Measurements from ENCODE around the gene RBM20. TPM values are rescaled to one million over a fixed set of nuclear protein-coding genes. Genes with fewer than 3 reads are reported as not detected.

RBM20 gene
- total RNA-seq, 1 donor from 2014 or later = 0.13 TPM

DNA sequence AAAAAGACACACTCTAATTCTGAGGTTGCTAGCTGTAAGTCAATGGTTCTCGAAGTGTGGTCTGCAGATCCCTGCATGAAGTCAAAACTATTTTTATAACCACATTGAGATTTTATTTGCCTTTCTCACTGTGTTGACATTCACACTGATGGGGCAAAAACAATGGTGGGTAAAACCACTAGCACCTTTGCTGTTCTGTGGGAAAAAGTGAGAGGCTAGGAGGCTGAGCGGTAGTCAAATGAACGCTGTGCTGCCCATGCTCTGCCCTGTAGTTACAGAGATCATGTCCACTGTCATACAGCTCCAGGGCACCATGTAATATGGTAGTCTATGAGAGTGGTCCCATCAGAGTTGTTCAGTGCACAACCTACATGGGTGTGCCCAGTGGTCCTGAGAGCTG lies 206.0 kb downstream of the RBM20 start:
- no peak for DNase-seq (ENCODE audit: low read depth, low spot score)

DNA sequence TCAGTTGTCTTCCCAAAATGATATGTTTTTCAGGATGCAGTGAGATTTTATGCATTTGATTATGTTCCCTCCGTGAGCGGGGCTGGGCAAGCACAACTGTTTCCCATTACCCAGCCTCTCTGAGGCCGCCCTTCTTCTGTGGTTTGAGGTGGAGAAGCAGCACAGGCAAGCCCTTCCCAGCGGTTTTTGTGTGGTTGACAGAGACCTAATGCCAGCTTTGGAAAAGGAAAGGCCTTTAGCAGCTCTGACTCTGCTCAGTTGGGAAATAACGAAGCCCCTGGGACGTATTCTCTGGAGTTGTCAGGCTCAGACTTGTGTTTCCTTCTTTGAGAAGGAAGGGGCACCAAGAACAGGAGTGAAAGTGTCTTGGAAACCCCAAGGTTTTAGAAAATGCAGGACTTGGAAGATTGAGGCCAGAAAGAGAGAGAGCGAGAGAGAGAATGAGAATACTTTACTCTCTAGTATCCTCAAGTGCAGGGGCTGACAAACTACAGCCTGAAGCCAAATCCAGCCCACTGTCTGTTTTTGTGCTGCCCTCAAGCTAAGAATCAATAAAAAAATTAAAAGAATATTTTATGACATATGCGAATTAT lies 207.0 kb downstream of the RBM20 start:
- DNase-seq (ENCODE audit: low read depth, low spot score) = no peak

DNA sequence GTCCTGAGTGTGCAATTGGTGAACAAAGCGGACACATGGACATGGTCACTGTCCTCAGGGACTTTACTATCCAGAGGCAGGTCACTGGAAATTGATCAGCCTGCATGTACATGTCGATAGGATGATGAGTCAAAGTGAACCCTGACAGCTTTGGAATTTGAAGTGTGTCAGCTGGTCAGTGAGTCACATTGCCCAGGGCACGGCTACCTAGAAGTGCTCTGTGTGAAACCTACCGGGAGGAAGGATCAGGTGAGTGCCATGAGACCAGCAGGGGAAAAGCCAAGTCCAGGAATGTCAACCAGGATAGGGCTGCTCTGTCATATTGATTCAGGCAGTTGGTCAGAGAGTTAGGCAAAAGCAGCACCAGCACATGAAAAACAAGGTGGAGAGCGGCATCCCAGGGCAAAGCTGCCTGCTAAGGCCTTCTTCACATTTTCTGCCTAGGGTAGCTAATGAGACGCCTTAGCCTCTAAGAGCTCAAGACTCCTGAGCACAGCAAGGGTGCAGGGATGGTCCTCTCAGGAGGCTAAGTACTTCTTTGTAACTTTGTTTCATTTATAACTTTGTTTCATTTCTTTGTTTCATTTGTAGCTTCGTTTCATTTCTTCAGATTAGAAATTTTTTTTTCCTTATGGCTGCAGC lies 208.2 kb downstream of the RBM20 start:
- no peak for DNase-seq (ENCODE audit: low read depth, low spot score)

- no peak for DNase-seq (ENCODE audit: low read depth, low spot score)
Observed at GRCh38 chr10:110852947-110853346, 208.8 kb downstream of the RBM20 start.

- no peak for DNase-seq (ENCODE audit: low read depth, low spot score)
Observed at GRCh38 chr10:110853921-110854605, 209.9 kb downstream of the RBM20 start.

DNA sequence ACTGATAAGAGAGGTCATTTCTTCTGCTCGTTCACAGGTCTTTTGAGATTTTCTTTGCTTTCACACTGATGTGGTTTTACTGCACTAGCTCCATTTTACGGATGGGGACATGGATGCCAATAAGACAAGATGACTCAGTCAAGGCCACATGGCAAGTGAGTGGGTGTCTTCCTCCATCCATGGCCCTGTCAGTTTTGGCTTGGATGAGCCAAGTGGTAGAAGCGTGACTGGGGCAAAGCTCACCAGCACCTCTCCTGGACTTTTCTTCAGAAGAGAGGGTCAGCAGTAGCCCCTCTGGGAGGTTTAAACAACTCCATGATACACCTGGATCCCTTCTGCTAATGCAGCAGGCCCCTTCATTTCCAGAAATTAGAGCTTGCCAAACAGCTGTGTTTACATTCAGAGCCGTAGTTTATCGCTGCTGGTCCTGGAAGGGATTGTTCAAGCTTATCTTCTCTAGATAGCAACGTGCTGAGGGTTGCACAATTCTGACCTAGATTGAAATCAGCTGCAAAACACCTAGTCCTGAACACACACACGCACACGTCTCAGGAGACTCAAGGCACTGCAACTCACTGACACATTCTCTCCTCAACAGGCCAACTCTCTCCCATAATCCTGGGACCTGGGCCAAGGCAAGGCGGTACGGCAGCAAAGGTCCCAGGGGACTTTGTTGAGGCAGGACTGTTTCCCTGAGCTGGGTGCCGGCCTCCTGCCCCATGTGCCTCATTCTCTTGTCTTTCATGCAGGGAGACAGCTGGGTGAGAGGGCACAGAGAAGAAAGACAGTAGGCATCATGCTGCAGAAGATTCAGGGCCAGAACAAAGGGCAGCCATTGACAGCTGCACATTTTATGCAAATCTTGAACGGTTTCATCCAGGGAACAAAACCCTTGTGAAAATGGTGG lies 213.4 kb downstream of the RBM20 start:
- no peak for DNase-seq (ENCODE audit: low read depth, low spot score)

- DNase-seq (ENCODE audit: low read depth, low spot score) = no peak
Observed at GRCh38 chr10:110858297-110858934, 214.3 kb downstream of the RBM20 start.

GRCh38 chr10:110859206-110859972 lies 215.3 kb downstream of the RBM20 start:
- no peak for DNase-seq (ENCODE audit: low read depth, low spot score)

DNA sequence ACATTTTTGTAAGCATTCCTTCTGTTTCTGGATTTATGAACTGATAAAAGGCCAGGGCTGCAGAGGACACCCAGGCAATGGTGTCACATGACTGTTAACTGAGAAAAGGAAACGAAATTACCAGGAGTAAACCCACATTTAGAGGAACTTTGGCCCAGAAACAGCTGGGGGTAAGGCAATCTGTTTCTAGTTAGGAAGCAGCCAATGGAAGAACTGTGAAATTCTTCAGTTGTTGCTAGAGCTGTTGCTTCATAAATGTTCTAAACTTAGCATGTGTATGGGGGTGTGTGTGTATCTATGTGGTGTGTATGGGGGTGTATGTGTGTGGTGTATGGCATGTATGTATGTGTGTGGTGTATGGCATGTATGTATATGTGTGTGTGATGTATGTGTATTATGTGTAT lies 215.8 kb downstream of the RBM20 start:
- no peak for DNase-seq (ENCODE audit: low read depth, low spot score)

DNA sequence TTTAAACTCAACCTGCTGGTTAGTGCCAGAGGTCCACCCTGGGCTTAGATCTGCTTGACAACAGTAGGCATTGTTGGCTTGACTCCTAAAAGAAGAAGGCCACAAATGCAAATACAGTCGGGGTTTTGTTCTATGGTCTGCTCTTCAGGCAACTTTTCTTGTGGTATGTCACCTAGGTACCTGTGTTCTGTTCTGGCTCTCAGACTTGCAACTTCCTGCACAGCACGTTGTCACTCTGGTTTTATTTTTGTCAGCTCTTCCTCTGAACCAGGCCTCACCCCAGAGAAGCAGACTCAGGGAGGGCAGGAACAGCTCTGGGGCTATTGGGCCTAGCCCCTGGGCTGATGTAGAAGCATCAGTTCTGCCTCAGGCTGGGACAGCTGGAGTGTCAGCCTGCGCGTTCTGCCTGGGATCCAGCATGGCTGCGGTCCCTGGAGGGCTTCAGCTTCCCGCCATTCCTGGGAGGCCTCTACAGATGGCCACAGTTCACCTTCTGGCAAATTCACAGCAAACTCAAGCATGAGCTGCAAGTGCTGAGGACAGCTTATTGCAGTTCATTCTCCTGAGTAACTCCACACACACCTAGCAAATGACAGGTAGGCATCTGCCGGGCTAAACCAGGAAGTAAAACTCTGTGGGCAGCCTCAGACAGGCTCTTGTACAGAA lies 216.6 kb downstream of the RBM20 start:
- DNase-seq (ENCODE audit: low read depth, low spot score) = no peak

GRCh38 chr10:110861476-110861875 lies 217.3 kb downstream of the RBM20 start:
- no peak for DNase-seq (ENCODE audit: low read depth, low spot score)

DNA sequence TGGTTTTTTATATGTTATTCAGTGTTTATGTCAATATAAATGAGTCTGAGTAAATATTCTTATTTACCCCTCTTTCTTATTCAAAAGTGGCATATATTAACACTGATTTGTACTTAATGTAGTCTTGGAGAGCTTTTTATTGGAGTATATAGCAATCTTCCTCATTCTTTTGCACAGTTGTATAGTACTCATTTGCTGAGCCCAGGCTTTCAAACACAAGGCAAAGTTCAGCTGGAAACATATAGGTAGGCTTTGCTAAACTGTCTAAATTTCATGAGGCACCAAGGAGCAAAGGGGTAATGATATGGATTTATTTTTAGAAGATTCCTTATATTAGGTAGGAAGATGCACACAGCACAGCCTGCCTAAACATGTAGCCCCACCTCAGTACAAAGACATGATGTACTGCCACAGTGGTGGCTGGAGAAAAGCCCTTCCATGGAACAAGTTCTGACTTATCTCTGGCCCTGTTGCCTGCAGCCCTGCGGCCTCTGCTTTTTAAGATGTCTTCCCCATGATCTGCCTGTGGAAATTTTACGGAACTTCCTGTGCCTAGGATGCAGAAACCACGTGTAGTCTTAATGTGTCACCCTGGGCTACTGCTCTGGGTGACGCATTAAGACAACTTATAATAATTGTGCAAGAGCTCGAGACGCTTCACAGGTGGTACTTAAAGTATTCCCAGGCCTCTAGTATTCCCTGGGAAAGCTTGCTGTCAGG lies 218.0 kb downstream of the RBM20 start:
- DNase-seq (ENCODE audit: low read depth, low spot score) = no peak

- no peak for DNase-seq (ENCODE audit: low read depth, low spot score)
Observed at GRCh38 chr10:110862961-110863360, 218.8 kb downstream of the RBM20 start.

GRCh38 chr10:110863361-110863760 lies 219.2 kb downstream of the RBM20 start:
- no peak for DNase-seq (ENCODE audit: low read depth, low spot score)

GRCh38 chr10:110863956-110864355 lies 219.8 kb downstream of the RBM20 start:
- DNase-seq (ENCODE audit: low read depth, low spot score) = no peak

DNA sequence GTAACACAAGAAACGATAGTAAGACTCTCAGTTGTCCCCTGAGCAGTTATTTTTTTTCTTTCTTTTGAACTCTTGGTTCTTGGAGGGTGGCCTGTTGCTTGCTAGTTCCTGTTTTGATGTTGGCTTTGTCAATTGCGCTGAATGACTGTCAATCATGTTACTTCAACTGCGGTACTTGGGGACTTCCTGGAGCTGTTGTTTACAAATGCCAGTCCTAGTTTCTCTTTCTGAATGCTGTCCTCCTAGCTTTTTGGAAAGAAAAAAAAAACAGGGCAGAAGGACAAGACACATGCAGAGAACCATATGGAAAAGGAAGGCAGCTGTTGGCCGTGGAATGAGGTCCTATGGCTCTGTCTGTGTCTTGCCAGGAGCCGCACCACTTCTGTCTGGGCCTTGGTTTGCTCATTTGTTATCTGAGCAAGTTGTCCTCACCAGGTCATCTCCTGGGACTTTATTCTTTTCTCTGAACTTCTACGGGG lies 220.6 kb downstream of the RBM20 start:
- DNase-seq (ENCODE audit: low read depth, low spot score) = no peak

DNA sequence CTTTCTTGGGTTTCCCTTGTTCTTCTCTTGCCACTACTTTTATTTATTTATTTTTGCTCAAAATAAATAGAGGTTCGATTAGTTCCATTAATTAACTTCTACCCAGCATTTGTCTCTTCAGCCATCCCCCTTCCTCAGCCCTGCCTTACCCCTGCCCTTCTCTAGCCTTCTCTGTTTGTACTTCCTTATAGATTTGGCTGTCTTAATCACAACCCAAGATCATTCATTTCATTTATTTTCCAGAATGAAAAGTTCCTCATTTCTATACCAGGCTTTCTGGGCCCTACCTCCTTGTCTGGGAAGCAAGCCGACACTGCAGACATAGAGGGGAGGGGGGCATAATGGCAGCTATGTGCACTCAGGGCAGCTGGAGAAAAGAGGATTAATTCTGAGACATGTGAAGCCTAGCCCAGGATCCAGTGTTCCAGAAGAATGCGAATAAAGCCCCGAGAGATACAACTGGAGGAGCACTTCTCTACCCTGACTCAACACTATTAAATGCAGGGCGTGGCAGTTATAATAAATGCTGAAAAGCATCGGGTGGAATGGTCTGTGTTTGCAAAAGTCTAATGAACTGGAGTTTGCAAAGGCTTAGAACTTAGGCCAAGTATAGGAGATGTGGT lies 221.2 kb downstream of the RBM20 start:
- DNase-seq (ENCODE audit: low read depth, low spot score) = no peak

GRCh38 chr10:110865809-110866482 lies 221.8 kb downstream of the RBM20 start:
- DNase-seq (ENCODE audit: low read depth, low spot score) = no peak

Data from pulmonary artery endothelial cell (primary cell).